ENCODE measurements around the gene MPPE1. TPM values are rescaled to one million over a fixed set of nuclear protein-coding genes. Genes with fewer than 3 reads are reported as not detected.

The MPPE1 gene
- total and polyA plus RNA-seq, 9 of the 15 experiments (the other 6 are each of a cell fraction or from before 2014, with no cell fraction given), result 10.7 to 19.5 (median 13.3) TPM

DNA sequence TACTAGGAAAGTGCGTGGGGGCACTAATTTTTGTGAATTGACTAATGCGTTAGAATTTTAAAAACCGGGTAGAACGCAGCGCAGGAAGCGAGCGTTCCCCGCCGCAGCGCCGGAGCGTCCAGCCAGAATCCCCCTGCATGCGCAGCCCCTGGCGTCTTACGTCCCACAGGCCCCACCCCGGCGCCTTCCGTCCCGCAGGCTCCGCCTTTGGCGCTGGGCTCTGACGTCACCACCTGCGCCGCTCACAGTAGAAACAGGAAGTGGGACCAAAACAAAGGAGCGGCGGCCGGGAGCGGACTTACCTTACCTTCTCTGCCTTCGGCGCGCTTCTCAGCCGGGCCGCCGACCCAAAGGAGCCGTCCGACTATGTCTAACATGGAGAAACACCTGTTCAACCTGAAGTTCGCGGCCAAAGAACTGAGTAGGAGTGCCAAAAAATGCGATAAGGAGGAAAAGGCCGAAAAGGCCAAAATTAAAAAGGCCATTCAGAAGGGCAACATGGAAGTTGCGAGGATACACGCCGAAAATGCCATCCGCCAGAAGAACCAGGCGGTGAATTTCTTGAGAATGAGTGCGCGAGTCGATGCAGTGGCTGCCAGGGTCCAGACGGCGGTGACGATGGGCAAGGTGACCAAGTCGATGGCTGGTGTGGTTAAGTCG, 56.8 kb downstream of the MPPE1 start, which contains the start of gene CHMP1B (continued):
- TF ChIP-seq, protein P1, sequence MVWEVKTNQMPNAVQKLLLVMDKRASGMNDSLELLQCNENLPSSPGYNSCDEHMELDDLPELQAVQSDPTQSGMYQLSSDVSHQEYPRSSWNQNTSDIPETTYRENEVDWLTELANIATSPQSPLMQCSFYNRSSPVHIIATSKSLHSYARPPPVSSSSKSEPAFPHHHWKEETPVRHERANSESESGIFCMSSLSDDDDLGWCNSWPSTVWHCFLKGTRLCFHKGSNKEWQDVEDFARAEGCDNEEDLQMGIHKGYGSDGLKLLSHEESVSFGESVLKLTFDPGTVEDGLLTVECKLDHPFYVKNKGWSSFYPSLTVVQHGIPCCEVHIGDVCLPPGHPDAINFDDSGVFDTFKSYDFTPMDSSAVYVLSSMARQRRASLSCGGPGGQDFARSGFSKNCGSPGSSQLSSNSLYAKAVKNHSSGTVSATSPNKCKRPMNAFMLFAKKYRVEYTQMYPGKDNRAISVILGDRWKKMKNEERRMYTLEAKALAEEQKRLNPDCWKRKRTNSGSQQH (CRISPR knock-in tag; IDR thresholded peaks at IDR 0.05), result 0 out of 2 replicates have a peak, but pooled peaks have one; percentile 31
- TF ChIP-seq BDP1 (IDR thresholded peaks at IDR 0.05; ENCODE audit: insufficient read depth, insufficient read length), result no peak
- no peak for TF ChIP-seq ZNF239 (CRISPR knock-in tag; IDR thresholded peaks at IDR 0.05)
- no peak for TF ChIP-seq ZNF436 (CRISPR knock-in tag; IDR thresholded peaks at IDR 0.05)
- TF ChIP-seq, protein P2, sequence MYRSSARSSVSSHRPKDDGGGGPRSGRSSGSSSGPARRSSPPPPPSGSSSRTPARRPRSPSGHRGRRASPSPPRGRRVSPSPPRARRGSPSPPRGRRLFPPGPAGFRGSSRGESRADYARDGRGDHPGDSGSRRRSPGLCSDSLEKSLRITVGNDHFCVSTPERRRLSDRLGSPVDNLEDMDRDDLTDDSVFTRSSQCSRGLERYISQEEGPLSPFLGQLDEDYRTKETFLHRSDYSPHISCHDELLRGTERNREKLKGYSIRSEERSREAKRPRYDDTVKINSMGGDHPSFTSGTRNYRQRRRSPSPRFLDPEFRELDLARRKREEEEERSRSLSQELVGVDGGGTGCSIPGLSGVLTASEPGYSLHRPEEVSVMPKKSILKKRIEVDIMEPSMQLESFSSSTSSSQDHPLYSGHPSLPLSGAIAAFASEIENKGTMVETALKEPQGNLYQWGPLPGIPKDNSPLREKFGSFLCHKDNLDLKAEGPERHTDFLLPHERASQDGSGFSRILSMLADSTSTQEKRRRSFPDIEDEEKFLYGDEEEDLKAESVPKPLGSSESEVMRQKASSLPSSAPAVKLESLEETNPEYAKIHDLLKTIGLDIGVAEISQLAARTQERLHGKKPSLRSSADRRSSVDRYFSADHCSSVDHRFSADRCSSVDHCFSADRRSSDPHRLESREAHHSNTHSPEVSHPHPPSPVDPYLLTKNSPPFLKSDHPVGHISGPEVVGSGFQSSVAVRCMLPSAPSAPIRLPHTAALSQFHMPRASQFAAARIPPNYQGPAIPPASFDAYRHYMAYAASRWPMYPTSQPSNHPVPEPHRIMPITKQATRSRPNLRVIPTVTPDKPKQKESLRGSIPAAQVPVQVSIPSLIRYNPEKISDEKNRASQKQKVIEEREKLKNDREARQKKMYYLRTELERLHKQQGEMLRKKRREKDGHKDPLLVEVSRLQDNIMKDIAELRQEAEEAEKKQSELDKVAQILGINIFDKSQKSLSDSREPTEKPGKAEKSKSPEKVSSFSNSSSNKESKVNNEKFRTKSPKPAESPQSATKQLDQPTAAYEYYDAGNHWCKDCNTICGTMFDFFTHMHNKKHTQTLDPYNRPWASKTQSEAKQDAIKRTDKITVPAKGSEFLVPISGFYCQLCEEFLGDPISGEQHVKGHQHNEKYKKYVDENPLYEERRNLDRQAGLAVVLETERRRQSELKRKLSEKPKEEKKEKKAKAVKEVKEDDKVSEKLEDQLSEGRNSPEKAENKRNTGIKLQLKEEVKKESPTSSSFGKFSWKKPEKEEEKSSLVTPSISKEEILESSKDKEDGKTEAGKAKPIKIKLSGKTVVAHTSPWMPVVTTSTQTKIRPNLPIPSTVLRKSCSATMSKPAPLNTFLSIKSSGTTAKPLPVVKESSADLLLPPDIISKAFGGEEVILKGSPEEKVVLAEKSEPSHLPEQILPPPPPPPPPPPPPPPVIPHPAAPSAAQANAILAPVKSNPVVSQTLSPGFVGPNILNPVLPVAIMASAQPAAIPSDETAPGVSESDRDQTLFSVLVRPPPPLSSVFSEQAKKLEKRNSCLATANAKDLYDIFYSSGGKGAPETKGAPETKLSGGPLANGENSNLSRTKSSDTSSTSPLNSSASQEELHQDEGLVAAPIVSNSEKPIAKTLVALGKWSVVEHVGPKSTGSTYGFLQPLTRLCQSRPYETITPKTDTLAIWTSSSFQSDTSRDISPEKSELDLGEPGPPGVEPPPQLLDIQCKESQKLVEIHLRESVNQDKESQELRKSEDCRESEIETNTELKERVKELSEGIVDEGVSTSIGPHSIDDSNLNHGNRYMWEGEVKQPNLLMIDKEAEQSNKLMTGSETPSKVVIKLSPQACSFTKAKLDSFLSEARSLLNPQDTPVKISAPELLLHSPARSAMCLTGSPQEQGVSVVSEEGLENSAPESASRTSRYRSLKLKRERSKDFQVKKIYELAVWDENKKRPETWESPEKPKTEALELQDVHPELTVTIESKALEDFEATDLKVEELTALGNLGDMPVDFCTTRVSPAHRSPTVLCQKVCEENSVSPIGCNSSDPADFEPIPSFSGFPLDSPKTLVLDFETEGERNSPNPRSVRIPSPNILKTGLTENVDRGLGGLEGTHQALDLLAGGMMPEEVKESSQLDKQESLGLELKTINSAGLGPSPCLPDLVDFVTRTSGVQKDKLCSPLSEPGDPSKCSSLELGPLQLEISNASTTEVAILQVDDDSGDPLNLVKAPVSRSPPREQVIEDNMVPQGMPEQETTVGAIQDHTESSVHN (IDR thresholded peaks at IDR 0.05; ENCODE audit: borderline replicate concordance in 1 of 2, low read depth in 1 of 2), result no peak
- TF ChIP-seq ZSCAN32 (CRISPR knock-in tag; IDR thresholded peaks at IDR 0.05), result no peak
- TF ChIP-seq, protein P3, sequence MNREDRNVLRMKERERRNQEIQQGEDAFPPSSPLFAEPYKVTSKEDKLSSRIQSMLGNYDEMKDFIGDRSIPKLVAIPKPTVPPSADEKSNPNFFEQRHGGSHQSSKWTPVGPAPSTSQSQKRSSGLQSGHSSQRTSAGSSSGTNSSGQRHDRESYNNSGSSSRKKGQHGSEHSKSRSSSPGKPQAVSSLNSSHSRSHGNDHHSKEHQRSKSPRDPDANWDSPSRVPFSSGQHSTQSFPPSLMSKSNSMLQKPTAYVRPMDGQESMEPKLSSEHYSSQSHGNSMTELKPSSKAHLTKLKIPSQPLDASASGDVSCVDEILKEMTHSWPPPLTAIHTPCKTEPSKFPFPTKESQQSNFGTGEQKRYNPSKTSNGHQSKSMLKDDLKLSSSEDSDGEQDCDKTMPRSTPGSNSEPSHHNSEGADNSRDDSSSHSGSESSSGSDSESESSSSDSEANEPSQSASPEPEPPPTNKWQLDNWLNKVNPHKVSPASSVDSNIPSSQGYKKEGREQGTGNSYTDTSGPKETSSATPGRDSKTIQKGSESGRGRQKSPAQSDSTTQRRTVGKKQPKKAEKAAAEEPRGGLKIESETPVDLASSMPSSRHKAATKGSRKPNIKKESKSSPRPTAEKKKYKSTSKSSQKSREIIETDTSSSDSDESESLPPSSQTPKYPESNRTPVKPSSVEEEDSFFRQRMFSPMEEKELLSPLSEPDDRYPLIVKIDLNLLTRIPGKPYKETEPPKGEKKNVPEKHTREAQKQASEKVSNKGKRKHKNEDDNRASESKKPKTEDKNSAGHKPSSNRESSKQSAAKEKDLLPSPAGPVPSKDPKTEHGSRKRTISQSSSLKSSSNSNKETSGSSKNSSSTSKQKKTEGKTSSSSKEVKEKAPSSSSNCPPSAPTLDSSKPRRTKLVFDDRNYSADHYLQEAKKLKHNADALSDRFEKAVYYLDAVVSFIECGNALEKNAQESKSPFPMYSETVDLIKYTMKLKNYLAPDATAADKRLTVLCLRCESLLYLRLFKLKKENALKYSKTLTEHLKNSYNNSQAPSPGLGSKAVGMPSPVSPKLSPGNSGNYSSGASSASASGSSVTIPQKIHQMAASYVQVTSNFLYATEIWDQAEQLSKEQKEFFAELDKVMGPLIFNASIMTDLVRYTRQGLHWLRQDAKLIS (CRISPR knock-in tag; IDR thresholded peaks at IDR 0.05), result peak; percentile 91
- peak; percentile 97 for TF ChIP-seq ATF1 (CRISPR knock-in tag; IDR thresholded peaks at IDR 0.05)
- TF ChIP-seq ATF1 (tag; IDR thresholded peaks at IDR 0.05), result peak; percentile 99
- TF ChIP-seq ZNF212 (CRISPR knock-in tag; IDR thresholded peaks at IDR 0.05), result no peak
- TF ChIP-seq, protein P4, sequence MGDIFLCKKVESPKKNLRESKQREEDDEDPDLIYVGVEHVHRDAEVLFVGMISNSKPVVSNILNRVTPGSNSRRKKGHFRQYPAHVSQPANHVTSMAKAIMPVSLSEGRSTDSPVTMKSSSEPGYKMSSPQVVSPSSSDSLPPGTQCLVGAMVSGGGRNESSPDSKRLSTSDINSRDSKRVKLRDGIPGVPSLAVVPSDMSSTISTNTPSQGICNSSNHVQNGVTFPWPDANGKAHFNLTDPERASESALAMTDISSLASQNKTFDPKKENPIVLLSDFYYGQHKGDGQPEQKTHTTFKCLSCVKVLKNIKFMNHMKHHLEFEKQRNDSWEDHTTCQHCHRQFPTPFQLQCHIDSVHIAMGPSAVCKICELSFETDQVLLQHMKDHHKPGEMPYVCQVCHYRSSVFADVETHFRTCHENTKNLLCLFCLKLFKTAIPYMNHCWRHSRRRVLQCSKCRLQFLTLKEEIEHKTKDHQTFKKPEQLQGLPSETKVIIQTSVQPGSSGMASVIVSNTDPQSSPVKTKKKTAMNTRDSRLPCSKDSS (IDR thresholded peaks at IDR 0.05; ENCODE audit: low read depth, partially characterized antibody), result no peak
- TF ChIP-seq TCFL5 (CRISPR knock-in tag; conservative IDR thresholded peaks at IDR 0.05), result no peak
